ENCODE measurements around the gene LRP1.

The LRP1 gene

DNA sequence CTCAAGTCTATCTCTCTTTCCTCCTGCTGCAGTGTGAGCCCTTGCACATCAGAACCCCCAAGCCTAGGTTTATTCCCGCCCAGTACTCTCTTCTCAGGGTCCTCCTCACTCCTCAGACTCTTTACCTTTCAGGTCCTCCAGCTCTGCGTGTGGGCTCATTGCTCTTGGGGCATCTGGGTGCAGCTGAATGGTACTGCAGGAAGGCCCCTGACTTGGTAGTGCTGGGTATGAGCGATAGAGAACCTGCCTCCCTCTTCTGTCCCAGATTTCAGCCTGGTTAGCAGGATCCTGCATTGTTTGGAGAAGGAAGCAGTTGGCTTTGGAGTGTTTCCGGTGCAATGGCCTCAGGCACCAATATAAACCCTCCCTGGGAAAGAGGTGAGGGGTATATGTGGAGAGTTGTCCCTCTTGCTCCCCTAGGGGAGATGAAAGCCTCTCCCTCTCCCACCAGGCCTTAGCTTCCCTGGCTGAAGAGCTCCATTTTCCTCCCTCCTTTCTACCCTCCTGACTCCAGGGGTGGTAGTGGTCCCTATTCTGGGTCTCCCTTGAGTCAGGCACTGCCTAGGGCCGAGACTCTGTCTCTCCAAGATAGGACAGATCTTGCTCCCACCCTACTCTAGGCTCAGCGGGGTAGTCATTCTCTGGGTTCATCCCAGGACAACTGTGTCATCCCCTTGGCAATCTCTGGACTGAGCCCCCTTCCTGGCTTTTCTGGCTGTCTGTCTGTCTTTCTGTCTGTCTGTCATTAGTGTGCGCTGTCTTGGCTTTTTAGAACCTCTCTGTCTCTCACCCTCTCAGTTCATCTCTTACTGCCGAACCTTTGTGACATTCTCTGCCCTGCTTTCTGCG is 3.8 kb downstream of the LRP1 start:
- Mint-ChIP-seq H3K36me3 (ENCODE audit: low read depth) (no peaks in the 10 kb centered on the region), H3K4me3 (no peak overlapping the region), H3K27me3 (no peaks in the 10 kb centered on the region), H3K4me1 (ENCODE audit: low read depth) (peaks cover 16% of the 10 kb centered on the region), H3K9me3 (no peaks in the 10 kb centered on the region), H3K27ac (no peak overlapping the region)
- no peak for DNase-seq

DNA sequence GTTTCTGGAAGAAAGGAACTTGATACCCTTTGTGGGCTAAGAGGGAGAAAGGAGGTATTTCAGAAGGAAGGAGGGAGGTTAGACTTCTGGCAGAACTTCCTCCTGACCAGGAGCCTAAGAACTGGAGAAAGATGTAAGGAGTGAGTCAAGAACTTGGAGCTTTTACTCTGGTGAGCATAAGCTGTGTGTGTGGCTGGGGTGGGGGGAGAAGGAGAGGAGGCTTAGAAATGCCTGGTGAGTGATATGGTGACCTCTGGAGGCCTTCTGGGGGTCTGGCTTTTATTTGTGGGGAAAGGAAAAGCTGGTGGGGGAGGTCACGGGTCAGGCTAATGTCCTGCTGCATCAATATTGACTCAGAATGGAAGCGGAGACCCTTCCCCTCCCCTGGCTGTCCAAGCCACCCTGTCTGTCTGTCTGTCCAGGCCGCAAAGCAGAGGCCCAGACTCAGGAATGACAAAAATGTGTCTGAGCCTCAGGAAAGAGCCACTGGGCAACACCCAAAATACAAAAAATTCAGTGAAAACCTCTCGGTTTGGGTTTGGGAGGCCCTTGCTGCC is 4.8 kb downstream of the LRP1 start:
- H3K27ac Mint-ChIP-seq = no peak overlapping the region
- no peaks in the 10 kb centered on the region for H3K9me3 Mint-ChIP-seq
- H3K27me3 Mint-ChIP-seq = no peaks in the 10 kb centered on the region
- peaks cover 12% of the 10 kb centered on the region for H3K4me1 Mint-ChIP-seq (ENCODE audit: low read depth)
- H3K36me3 Mint-ChIP-seq (ENCODE audit: low read depth) = no peaks in the 10 kb centered on the region
- no peak overlapping the region for H3K4me3 Mint-ChIP-seq
- DNase-seq = no peak

DNA sequence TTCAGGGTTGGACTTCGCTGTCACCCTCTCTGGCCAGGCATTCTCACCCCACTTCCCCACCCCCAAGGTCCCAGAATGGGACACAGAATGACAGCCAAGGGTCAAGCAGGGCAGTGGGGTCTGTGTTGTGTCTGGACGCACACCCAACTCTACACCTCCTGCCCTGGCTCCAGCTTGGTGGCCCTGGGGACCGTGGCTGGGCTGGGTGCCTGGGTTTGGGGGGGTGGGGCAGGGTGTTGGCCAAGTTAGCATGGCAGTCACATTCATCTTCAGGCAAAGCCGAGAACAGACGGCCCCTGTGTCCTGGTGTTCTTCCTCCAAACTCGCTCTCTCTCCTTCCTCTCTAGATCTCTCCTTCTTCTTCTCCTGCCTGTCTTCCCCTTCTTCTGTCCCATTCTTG is 5.6 kb downstream of the LRP1 start:
- no peak for DNase-seq
- Mint-ChIP-seq H3K36me3 (ENCODE audit: low read depth) (no peaks in the 10 kb centered on the region), H3K4me1 (ENCODE audit: low read depth) (peaks cover 9% of the 10 kb centered on the region), H3K4me3 (no peak overlapping the region), H3K9me3 (no peaks in the 10 kb centered on the region), H3K27me3 (no peaks in the 10 kb centered on the region), H3K27ac (no peak overlapping the region)

DNA sequence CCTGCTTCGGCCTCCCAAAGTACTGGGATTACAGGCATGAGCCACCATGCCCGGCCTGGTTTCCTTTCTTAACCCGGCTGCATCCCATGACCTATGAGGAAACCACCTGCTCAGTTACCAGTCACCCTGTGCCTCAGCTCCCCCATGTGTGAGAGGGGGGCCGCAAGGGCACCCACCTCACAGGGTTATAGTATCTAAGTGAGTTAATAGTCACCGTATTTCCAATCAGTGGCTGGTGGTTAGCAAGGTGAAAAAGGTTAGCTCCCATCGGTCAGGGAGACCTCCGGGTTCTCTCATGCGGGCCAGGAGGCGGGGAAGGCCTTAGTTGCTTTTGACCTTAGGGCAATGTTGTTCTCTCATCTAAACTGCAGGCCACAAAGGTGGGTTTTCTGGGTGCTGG is 6.7 kb downstream of the LRP1 start:
- no peaks in the 10 kb centered on the region for H3K36me3 Mint-ChIP-seq (ENCODE audit: low read depth)
- peaks cover 6% of the 10 kb centered on the region for H3K4me1 Mint-ChIP-seq (ENCODE audit: low read depth)
- no peak overlapping the region for H3K4me3 Mint-ChIP-seq
- no peaks in the 10 kb centered on the region for H3K9me3 Mint-ChIP-seq
- H3K27me3 Mint-ChIP-seq = no peaks in the 10 kb centered on the region
- no peak overlapping the region for H3K27ac Mint-ChIP-seq
- no peak for DNase-seq

DNA sequence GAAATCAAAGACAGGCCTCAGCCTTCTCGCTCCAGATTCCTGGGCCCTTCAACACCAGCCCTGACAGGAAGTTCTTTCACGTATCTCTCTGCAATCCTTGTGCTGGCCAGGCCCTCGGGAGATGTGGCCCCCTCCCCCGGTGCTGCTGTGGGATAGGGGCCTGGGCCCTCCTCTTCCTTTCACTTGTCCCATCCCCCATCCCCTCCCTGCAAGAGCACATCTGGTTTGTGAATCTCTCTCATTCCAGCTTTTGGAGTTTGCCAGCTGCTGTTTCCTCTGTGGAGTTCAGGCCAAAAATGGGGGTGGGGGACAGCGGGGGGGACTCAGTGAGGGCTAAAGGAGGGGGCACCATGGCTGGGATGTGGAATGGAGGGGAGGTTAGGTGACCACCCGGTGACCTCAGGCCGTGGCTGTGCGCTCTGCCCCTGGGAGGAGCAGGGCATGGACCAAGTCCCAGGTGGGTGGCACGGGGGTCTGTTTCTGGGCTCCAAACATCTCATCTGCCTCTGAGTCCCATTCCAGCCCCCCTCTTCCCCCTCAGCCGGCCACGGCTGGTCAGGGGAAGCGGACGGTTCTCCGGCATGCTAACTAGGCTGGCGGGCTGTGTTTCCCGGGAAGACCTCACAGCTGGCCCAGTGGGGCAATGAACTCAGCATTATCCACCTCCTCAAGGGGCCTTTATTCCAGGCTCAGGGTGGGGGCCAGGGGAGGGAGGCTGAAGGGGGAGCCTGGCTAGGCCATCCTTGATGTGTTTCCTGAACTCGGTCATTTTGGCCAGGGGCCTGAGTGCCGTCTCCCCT is 7.4 kb downstream of the LRP1 start:
- Mint-ChIP-seq H3K36me3 (ENCODE audit: low read depth) (no peaks in the 10 kb centered on the region), H3K27me3 (no peaks in the 10 kb centered on the region), H3K27ac (no peak overlapping the region), H3K9me3 (no peaks in the 10 kb centered on the region), H3K4me3 (no peak overlapping the region), H3K4me1 (ENCODE audit: low read depth) (peaks cover 3% of the 10 kb centered on the region)
- DNase-seq = no peak

DNA sequence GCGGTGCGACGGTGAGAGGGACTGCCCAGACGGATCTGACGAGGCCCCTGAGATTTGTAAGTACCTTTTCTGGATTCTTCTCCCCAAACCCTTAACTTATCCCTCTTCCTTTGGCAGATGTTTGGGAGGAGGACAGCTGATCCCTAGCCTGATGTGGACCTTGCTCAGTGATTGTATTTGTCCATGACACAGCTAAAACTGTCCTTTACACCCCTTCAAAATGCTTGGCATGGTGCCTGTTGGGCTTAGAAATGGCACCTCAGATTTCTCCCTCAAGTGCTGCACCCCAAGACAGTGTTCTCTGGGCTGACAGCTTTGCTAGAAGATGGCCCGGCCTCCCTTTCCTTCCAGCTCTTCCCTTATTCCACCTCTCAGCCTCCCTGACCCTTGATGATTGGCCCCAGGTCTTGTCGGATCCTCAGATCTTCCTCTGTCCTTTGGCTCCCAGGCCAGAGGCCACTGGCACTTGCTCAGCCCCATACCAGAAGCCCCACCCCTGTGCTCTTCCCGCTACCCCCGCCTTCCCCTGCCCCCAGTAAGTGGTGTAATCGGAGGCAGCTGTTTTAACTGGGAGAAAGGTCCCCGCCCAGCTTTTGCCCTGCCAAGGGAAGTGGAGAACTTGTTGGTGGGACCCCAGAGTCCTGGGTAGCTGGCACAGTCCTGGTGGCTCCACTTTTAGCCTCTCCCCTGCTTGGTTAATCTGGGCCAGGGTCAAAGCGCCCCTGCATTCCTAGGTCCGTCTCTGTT is 10.4 kb downstream of the LRP1 start:
- Mint-ChIP-seq H3K27ac (no peak overlapping the region), H3K4me3 (no peak overlapping the region), H3K27me3 (no peaks in the 10 kb centered on the region), H3K36me3 (ENCODE audit: low read depth) (no peaks in the 10 kb centered on the region), H3K9me3 (no peaks in the 10 kb centered on the region), H3K4me1 (ENCODE audit: low read depth) (peaks cover 6% of the 10 kb centered on the region)
- DNase-seq = no peak

DNA sequence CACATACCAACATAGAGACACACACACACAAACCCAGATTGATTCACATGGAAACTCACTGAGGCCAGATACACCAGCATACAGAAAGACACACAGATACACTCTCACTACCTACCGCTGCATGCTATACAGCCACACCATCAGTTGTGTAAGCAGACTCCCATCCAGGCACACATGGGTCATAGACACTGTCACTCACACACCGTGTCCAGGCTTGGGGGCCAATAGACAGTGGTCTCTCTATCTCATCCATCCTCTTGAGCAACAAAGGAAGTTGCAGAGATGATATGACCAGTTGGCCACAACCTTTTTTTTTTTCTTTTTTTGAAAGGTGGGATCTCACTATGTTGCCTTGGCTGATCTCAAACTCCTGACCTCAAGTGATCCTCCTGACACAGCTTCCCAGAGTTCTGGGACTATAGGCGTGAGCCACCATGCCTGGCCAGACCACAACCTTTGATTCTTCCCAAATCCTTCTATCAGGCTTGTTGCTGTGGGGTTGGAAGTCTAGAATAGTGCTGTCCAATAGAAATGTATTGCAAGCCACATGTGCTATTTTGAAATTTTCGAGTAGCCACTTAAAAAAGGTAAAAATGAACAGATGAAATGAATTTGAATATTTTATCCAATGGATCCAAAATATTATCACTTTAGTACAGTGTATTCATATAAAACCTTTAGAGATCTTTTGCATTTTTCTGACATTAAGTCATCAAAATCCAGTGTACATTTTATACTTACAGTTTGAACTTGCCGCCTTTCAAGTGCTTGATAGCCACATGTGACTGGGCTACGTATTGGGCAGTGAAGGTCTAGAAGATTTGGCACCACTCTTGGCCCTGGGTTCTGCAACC is 11.7 kb downstream of the LRP1 start:
- H3K4me3 Mint-ChIP-seq = no peak overlapping the region
- no peaks in the 10 kb centered on the region for H3K36me3 Mint-ChIP-seq (ENCODE audit: low read depth)
- no peak for DNase-seq
- no peaks in the 10 kb centered on the region for H3K27me3 Mint-ChIP-seq
- H3K27ac Mint-ChIP-seq = no peak overlapping the region
- peaks cover 6% of the 10 kb centered on the region for H3K4me1 Mint-ChIP-seq (ENCODE audit: low read depth)
- no peaks in the 10 kb centered on the region for H3K9me3 Mint-ChIP-seq

DNA sequence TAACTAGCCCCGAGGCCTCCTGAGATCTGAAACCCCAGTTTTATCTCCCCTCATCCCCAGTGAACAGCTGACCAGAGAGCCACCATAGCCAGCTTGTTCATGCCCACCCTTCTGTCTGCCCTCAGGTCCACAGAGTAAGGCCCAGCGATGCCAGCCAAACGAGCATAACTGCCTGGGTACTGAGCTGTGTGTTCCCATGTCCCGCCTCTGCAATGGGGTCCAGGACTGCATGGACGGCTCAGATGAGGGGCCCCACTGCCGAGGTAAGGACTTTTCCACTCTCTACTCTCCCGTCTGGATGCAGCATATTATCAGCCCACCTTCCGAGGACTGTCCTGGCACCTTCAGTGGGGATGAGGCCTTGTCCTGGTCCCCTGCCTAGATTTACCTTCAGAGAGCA is 13.0 kb downstream of the LRP1 start:
- H3K36me3 Mint-ChIP-seq (ENCODE audit: low read depth) = no peaks in the 10 kb centered on the region
- no peak for DNase-seq
- H3K4me3 Mint-ChIP-seq = no peak overlapping the region
- H3K9me3 Mint-ChIP-seq = no peaks in the 10 kb centered on the region
- H3K27me3 Mint-ChIP-seq = no peaks in the 10 kb centered on the region
- H3K4me1 Mint-ChIP-seq (ENCODE audit: low read depth) = peaks cover 6% of the 10 kb centered on the region
- no peak overlapping the region for H3K27ac Mint-ChIP-seq

DNA sequence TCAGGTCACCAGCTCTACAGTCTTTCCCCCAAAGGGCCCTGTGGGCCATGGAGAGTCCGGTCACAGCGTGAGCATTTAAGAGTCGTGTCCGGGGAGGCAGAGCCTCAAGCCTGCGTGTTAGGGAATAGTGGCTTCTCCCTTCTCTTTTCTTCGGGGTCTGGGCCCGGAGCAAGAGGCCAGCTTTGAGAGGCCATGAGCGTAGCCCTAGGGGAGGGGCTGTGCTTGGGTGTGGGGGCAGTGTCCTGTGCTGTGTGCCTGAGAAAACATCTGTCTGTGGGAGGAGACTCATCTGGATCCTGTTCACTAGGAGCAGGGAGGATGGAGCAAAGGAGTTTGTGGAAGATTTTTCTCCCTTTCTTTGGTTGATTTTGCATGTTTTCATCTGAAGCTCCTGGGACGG is 13.8 kb downstream of the LRP1 start:
- no peaks in the 10 kb centered on the region for H3K36me3 Mint-ChIP-seq (ENCODE audit: low read depth)
- H3K27me3 Mint-ChIP-seq = no peaks in the 10 kb centered on the region
- H3K9me3 Mint-ChIP-seq = no peaks in the 10 kb centered on the region
- H3K4me3 Mint-ChIP-seq = no peak overlapping the region
- DNase-seq = no peak
- H3K4me1 Mint-ChIP-seq (ENCODE audit: low read depth) = peaks cover 6% of the 10 kb centered on the region
- H3K27ac Mint-ChIP-seq = no peak overlapping the region

DNA sequence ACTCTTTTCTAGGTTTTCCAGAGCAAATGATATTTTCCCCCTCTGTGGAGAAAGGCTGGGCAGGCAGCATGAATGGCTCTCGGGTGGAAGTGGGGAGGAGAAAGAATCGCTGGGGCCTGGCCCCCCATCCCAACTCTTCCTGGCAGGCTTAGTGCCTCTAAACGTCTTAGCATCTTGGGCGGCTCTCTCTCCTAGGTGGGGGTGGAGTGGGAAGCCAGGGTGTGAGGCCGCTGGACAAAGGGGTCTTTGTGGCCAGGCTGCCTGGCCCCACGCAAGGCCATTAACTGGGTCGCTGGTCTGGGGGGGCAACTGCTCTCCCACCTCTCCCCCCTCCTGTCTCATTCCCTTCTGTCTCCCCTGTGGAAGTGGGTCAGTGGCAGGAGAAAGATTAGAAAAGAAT is 14.4 kb downstream of the LRP1 start:
- no peak overlapping the region for H3K27ac Mint-ChIP-seq
- H3K9me3 Mint-ChIP-seq = no peaks in the 10 kb centered on the region
- no peaks in the 10 kb centered on the region for H3K36me3 Mint-ChIP-seq (ENCODE audit: low read depth)
- peaks cover 6% of the 10 kb centered on the region for H3K4me1 Mint-ChIP-seq (ENCODE audit: low read depth)
- H3K27me3 Mint-ChIP-seq = no peaks in the 10 kb centered on the region
- no peak overlapping the region for H3K4me3 Mint-ChIP-seq
- no peak for DNase-seq

DNA sequence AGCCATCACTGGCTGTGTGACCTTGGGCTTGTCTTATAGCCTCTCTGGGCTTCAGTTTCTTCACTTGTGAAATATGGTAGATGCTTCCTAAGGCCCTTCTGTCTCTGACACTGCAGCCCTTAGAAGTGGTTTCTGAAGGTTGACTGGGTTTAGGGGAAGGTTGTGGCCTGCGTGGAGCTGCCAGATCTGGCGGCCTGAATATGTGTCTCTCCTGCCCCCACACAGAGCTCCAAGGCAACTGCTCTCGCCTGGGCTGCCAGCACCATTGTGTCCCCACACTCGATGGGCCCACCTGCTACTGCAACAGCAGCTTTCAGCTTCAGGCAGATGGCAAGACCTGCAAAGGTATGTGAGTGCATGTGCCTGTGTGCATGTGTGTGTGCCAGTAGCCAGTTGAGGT is 15.2 kb downstream of the LRP1 start:
- no peaks in the 10 kb centered on the region for H3K9me3 Mint-ChIP-seq
- no peak overlapping the region for H3K27ac Mint-ChIP-seq
- H3K4me3 Mint-ChIP-seq = no peak overlapping the region
- no peaks in the 10 kb centered on the region for H3K27me3 Mint-ChIP-seq
- H3K36me3 Mint-ChIP-seq (ENCODE audit: low read depth) = no peaks in the 10 kb centered on the region
- peaks cover 6% of the 10 kb centered on the region for H3K4me1 Mint-ChIP-seq (ENCODE audit: low read depth)
- no peak for DNase-seq

DNA sequence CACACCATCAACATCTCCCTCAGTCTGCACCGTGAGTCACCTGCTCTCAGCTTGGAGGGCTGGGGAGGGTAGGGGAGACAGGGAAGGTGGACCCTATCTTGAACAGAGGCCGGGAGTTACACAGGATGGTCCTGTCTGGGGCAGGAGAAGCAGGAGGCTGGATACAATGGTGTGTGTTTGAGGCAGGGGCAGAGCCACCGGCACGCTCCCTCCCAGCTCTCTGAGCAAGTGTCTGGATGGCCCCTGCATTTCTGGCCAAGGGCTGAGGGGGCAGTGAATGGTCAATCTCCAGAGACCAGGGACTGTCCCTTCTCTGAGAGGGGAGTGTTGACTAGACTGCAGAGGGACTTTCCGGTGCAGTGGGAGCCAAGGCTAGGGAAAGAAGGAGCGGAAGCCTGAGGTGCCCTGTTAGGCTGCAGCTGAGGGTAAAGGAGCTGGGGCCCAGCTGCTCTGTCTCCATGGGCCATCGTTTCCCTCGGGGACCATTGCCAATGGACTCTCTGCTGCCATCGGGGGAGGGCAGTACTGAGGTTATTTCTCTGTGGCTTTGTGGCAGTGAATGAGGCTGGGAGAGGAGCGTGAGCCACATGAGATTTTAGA is 17.3 kb downstream of the LRP1 start:
- Mint-ChIP-seq H3K4me1 (ENCODE audit: low read depth) (peaks cover 6% of the 10 kb centered on the region), H3K4me3 (no peak overlapping the region), H3K9me3 (no peaks in the 10 kb centered on the region), H3K27me3 (no peaks in the 10 kb centered on the region), H3K27ac (no peak overlapping the region), H3K36me3 (ENCODE audit: low read depth) (no peaks in the 10 kb centered on the region)
- no peak for DNase-seq

DNA sequence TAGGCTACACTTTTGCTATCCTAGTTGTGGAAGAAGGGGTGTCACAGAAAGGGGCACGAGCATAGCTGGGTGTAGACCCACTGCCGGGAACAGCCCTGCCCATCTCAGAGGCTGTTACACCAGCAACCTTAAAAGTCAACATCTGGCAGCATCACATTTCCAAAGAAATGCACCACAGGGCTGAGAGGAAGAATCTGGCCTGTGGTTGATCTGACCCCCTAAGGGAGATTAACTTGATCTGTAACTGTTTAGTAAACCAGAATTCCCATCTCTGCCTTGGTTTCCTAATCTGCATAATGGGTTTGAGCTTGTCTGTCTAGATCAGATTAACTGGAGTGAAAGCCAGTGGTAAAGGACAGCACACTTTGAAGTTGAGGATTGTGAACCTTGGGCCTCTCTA is 17.8 kb downstream of the LRP1 start:
- Mint-ChIP-seq H3K27me3 (no peaks in the 10 kb centered on the region), H3K4me3 (no peak overlapping the region), H3K36me3 (ENCODE audit: low read depth) (no peaks in the 10 kb centered on the region), H3K27ac (no peak overlapping the region), H3K4me1 (ENCODE audit: low read depth) (peaks cover 6% of the 10 kb centered on the region), H3K9me3 (no peaks in the 10 kb centered on the region)
- no peak for DNase-seq
